Measurements from ENCODE around the gene KCNF1.

The KCNF1 gene

DNA sequence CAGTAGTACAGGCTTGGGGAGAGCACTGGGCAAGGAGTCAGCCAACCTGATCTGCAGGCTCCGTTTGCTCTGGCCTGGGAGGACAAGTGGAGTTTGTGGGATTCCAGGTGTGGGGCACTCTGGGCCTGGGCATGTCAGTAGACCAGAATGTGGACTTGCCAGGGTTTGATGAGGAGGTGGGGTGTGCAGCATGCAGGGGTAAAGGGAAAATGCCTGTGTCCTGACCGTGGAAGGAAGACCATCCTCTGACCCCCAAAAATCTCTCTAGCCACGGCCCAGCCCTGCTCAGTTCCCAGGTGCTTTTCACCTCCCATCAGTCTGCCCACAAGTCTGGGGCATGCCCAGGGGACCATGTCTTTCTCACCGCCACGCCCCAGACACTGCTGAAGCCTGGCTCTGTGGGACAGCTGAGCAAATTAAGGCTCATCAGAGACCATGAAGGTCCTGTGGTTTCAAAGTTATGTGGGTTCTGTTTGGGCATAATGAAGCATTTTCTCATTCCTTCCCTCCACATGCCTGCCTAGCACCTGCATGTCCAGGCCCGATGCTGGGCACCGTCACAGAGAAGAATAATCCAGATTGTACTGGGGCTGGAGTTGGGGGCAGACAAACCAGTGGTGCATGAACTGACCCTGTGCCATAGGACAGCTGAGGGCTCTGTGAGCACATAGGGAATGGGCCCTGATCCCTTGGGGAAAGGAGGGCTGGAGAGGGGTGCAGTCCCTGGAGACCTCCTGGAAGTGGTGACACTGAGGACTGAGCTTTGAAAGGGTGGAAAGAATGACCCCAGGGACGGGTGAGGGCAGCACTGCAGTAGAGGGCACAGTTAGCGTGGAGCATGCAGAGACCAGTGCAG is 6.5 kb upstream of the KCNF1 start:
- no peak for DNase-seq

DNA sequence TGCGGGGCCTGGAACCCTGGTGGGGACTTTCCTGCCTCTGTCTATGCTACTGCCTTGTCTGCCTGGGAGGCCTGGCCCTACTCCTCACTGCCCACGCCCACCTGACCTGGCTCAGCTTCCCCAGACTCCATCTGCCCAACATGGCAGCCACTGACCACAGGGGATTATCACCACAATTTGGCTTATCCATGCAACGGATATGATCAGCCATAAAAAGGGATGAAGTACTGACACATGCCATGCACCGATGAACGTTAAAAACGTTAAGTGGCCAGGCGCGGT is 5.9 kb upstream of the KCNF1 start:
- no peak for DNase-seq

- DNase-seq: no peak
Measured at GRCh38 chr2:10906926-10907625, 4.7 kb upstream of the KCNF1 start.

- DNase-seq: no peak
Measured at GRCh38 chr2:10908195-10908594, 3.5 kb upstream of the KCNF1 start.

GRCh38 chr2:10909050-10909995 is 2.4 kb upstream of the KCNF1 start:
- peak; percentile 38 to 71 for DNase-seq

DNA sequence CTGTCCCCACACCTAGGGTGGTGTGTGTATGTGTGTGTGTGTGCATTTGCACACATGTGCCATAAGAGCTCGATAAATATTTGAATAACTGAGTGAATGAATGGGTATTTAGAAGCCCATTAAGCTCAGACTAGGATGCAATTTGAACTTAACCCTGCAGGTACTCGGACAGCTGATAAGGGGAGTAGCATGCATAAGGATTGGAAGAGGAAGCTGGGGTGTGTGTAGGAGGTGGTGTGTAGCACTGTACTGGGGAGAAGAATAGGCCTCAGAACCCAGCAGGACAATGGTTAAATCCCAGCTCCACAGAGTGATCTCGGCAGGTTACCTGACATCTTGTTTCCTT is 1.8 kb upstream of the KCNF1 start:
- DNase-seq: peak in 1 of 2 experiments; percentile 60

DNA sequence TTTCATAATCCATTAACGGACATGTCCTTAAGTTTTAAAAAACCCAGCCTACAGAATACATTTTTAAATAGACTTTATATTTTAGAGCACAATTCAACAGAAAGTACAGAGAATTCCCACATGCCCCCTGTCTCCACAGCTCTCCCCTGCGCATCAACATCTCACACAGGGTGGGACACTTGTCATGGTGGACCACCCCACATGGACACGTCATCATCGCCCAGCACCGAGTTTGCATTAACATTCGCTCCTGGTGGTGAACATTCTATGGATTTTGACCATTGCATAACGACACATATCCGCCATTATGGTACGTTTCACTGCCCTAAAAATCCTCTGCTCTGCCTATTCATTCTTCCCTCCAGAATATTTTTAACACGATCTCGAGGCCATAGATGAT is 1.1 kb upstream of the KCNF1 start:
- no peak for DNase-seq

DNA sequence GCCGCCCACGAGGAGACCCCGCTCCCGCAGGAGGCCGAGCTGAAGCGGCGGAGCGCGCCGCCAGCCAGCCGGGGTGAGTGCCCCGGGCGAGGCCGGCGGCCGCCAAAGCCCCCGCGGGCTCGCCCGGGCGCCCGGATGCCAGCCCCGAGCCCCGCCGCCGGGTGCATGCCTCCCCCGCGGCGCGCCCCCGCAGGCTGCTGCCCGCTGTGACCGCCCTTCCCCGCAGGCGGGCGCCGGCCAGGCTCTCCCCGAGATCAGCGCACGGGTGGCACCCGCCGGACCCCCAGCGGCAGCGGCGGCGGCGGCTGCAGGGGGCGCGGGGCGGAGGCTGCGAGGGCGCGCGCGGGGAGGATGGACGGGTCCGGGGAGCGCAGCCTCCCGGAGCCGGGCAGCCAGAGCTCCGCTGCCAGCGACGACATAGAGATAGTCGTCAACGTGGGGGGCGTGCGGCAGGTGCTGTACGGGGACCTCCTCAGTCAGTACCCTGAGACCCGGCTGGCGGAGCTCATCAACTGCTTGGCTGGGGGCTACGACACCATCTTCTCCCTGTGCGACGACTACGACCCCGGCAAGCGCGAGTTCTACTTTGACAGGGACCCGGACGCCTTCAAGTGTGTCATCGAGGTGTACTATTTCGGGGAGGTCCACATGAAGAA is 470 bp downstream of the KCNF1 start:
- DNase-seq: no peak

GRCh38 chr2:10912796-10913455 is 1.2 kb downstream of the KCNF1 start:
- peak in 1 of 2 experiments; percentile 28 for DNase-seq

GRCh38 chr2:10913501-10914271 is 2.0 kb downstream of the KCNF1 start:
- DNase-seq: no peak

- DNase-seq: peak in 1 of 2 experiments; percentile 44
Measured at GRCh38 chr2:10914272-10914693, 2.5 kb downstream of the KCNF1 start.

DNA sequence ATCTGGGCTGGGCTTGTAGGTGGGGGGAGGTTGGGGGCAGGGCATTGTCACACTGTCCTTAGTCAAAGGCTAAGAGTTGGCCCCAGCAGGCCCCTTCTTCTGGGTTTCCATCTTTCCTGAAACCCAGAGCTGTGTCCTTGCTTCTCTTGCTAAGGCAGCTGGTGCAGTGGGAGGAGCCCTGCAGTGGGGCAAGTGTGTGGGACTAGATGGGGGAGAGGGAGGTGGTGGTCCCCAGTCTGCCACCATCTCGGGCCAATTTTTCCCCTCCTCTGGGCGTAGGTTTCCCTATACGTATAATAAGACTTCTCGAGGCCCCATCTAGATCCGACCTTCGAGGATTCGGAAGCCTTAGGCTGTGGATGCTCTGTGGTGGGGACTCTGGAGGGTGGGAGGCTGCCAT is 3.5 kb downstream of the KCNF1 start:
- DNase-seq: no peak

DNA sequence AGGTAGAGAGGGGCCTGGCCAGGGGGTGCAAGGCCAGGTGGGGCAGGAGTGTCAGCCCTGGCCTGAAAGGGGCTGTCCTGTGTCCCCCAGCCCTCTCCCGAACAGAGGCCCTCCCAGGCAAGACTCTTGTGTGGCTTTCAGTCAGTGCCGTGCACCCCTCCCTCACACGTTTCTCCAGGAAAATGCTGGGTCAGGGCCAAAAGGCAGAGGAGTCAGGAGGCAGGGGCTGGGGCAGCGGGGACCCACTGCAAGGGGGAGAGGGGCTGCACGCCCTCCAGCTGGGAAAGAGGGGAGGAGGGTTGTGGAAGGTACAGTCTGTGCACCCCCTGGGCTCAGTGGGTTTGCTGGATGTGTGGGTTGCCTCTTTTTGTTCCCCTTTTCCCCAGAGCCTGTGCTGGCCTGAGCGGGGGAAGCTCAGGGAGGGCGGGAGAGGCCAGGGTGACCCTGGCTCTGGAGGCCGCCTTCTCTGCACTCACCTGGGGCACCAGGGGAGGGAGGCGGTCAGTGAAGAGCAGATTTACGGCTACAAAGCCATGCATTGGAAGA is 4.1 kb downstream of the KCNF1 start:
- DNase-seq: no peak

- no peak for DNase-seq
Measured at GRCh38 chr2:10916953-10917352, 5.2 kb downstream of the KCNF1 start.

GRCh38 chr2:10917927-10918326 is 6.2 kb downstream of the KCNF1 start:
- no peak for DNase-seq

DNA sequence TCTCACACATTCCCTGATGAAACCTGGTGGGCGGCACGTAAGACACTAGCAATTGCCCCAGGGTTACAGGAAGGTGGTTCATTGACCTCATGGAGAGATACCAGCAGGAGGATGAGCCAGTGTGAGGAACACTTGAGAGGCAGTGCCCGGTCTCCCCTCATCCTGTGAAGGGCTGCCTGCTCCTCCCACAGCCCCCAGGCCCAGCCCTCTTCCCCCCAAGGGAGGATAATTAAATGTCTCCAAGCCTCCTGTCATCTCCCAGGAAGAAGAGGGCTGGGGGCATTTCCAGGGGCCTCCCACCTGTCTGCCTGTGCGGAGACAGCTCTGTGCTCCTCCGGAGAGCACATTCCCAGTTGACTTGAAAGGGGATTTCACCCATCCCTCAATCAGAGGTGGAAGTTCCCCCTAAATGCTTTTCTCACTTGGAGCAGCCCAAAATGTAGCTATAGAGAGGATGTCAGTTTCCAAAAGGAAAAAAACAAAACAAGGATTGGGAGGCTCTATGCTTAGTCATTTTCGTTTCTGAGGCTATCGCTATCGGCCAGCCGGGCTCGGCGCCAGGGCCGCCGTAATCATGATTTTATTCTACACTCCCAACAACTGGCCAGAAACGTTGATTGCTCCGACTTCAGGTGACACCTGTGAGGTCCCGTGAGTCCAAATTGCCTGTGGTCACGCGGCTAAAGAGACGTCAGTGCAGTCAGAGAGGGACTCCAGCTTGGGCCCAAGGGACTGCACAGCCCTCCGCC is 7.1 kb downstream of the KCNF1 start:
- DNase-seq: no peak

GRCh38 chr2:10919410-10919770 is 7.7 kb downstream of the KCNF1 start:
- DNase-seq: no peak

GRCh38 chr2:10919771-10920621 is 8.3 kb downstream of the KCNF1 start:
- no peak for DNase-seq

DNA sequence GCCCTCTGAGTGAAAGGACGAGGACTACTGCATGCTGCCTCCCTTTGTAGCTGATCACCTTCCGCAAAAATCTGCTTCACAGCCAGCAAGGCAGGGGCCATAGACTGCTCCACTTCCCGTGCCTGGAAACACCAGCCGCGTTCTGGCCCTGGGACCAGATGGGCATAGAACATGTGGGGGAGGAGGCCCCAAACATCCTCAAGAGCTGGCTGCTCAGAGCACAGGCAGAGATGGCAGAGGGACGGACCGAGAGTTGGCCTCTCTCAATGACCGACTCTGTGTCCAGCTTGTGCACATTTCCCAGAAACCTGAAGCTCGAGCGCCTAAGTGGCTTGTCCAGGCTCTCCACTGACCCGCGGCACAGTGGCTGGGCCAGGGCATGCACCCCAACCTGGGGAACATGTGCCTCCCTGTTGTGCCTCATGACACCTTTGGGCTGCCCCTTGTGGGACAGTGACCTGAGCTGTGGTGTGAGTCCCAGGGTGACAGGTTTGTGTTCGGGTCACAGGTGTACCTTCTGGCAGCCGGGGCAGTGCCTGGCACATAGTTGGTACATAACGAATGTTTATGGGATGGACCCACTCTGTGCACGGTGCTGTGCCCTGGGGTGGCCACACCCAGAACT is 9.1 kb downstream of the KCNF1 start:
- no peak for DNase-seq
